Transverse colon (tissue), 4 donors: Measurements from ENCODE around the gene PHF21B.

Experiments
- POLR2A ChIP-seq: fragments of 450-650 bp; IDR thresholded peaks from one replicate; pipeline ENCODE4 v1.6.1; 2016; ENCODE audit warnings: antibody characterized with exemption, mild to moderate bottlenecking, moderate library complexity
- POLR2AphosphoS5 ChIP-seq, 3 donors: sonication (generic); formaldehyde crosslinking; IDR thresholded peaks; one replicate each; pipeline ENCODE4 v1.6.1; 2016; ENCODE audit warnings: antibody characterized with exemption in 3 of 3
- TF ChIP-seq, protein P1 (sequence below), 5 experiments: fragments of 200-600 bp in 3 of 5; fragments of 450-650 bp in 2 of 5; sonication (generic) in 3 of 5; IDR thresholded peaks; 1 replicate in 2 of 5; 2 replicates in 3 of 5; pipeline ENCODE4 v1.5.1; 2016 to 2017; ENCODE audit warnings: antibody characterized with exemption in 5 of 5, inconsistent platforms in 3 of 5, mild to moderate bottlenecking in 2 of 5, moderate library complexity in 1 of 5

DNA sequence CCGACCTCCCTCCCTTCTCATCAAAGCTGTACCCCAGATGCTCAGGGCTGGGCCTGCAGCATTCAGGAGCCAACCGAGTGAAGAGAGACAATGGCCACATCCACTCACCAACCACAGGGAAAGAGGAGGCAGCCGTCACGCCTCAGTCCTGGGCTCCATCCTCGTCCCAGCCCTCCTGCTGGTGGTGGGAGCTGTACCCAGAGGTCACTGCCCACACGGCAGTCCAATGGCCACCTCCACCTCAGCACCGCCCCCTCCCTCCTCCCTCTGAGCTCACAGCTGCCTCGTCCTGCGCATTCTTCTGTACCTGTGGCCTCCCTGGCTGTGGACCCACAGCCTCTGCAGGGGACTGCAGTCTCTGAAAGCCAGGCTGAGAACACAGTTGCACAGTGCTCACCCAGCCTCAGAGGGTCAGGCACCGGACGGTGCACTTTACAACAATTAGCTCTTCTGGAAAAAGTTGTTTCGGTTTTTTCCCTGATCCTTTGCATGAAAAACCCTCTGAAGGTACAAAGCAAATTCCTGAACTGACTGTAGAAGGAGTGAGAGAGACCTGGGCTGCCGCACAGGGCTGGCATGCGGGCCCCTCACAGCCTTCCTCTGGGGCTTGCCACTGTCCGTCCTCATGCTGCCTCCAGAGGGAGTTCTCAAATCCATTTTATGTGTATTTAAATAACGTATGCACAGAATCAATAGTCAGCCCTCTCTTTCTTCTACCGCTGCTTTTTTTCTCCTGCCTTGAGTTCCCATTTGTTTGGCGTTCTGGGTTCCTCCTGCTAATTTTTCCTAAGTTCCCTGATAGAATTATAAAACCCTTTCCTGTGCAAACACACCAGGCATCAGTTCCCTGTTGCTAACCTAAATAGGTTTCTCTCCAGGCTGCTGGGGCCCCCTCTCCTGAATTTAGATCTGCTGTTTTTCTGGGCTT lies 52.7 kb downstream of the PHF21B start:
- TF ChIP-seq POLR2AphosphoS5 (IDR thresholded peaks at IDR 0.05) (no peak), POLR2A (no peak)
- TF ChIP-seq, protein P1, sequence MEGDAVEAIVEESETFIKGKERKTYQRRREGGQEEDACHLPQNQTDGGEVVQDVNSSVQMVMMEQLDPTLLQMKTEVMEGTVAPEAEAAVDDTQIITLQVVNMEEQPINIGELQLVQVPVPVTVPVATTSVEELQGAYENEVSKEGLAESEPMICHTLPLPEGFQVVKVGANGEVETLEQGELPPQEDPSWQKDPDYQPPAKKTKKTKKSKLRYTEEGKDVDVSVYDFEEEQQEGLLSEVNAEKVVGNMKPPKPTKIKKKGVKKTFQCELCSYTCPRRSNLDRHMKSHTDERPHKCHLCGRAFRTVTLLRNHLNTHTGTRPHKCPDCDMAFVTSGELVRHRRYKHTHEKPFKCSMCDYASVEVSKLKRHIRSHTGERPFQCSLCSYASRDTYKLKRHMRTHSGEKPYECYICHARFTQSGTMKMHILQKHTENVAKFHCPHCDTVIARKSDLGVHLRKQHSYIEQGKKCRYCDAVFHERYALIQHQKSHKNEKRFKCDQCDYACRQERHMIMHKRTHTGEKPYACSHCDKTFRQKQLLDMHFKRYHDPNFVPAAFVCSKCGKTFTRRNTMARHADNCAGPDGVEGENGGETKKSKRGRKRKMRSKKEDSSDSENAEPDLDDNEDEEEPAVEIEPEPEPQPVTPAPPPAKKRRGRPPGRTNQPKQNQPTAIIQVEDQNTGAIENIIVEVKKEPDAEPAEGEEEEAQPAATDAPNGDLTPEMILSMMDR (IDR thresholded peaks at IDR 0.05) = no peak
